ENCODE measurements around the gene PBX3. TPM values are rescaled to one million over a fixed set of nuclear protein-coding genes. Genes with fewer than 3 reads are reported as not detected.

PBX3 gene
- total RNA-seq, 1 experiment from 2014 or later, result 39.0 TPM

GRCh38 chr9:125999504-125999881 is 252.3 kb downstream of the PBX3 start:
- ChIA-PET CTCF (no interaction called here), POLR2A (no interaction called here)
- intact Hi-C loops (cut with micrococcal nuclease; ENCODE audit: unreplicated experiment) (no loop called here), in situ Hi-C loops (cut with HindIII; ENCODE audit: low pct_unique_long_range_greater_than_20kb, low sequenced_read_pairs) (no loop called here)
- Histone ChIP-seq H3K9me3 (ENCODE audit: control insufficient read depth, insufficient read depth, low read depth, low read length) (no peaks in the 10 kb centered on the region), H3K4me1 (ENCODE audit: control insufficient read depth, insufficient read depth, low read length) (no peaks in the 10 kb centered on the region), H3K4me3 (ENCODE audit: low read depth in 2 of 2, low read length in 2 of 2) (no peak overlapping the region), H3K27me3 (ENCODE audit: control insufficient read depth, insufficient read depth, low read length) (no peaks in the 10 kb centered on the region), H3K36me3 (ENCODE audit: control insufficient read depth, insufficient read depth, low read length) (no peaks in the 10 kb centered on the region), H3K27ac (ENCODE audit: low read length) (no peak overlapping the region)
- no TSS peak for BruUV-seq (replicated peaks)
- ATAC-seq, result no peak
- TF ChIP-seq, protein P1, sequence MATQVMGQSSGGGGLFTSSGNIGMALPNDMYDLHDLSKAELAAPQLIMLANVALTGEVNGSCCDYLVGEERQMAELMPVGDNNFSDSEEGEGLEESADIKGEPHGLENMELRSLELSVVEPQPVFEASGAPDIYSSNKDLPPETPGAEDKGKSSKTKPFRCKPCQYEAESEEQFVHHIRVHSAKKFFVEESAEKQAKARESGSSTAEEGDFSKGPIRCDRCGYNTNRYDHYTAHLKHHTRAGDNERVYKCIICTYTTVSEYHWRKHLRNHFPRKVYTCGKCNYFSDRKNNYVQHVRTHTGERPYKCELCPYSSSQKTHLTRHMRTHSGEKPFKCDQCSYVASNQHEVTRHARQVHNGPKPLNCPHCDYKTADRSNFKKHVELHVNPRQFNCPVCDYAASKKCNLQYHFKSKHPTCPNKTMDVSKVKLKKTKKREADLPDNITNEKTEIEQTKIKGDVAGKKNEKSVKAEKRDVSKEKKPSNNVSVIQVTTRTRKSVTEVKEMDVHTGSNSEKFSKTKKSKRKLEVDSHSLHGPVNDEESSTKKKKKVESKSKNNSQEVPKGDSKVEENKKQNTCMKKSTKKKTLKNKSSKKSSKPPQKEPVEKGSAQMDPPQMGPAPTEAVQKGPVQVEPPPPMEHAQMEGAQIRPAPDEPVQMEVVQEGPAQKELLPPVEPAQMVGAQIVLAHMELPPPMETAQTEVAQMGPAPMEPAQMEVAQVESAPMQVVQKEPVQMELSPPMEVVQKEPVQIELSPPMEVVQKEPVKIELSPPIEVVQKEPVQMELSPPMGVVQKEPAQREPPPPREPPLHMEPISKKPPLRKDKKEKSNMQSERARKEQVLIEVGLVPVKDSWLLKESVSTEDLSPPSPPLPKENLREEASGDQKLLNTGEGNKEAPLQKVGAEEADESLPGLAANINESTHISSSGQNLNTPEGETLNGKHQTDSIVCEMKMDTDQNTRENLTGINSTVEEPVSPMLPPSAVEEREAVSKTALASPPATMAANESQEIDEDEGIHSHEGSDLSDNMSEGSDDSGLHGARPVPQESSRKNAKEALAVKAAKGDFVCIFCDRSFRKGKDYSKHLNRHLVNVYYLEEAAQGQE (IDR thresholded peaks at IDR 0.05; ENCODE audit: insufficient read depth in 1 of 2, low read depth in 2 of 2, low read length in 1 of 2), result no peak
- no peak for TF ChIP-seq POLR2AphosphoS5 (IDR thresholded peaks at IDR 0.05; ENCODE audit: low read depth, low read length)
- TF ChIP-seq CTCF (IDR thresholded peaks at IDR 0.05), result no peak
- no peak for TF ChIP-seq TCF7L2 (IDR thresholded peaks at IDR 0.05; ENCODE audit: low read depth, low read length)
- TF ChIP-seq SIN3A (IDR thresholded peaks at IDR 0.05; ENCODE audit: borderline replicate concordance, insufficient read depth, low read depth, low read length), result no peak
- DNase-seq (ENCODE audit: low read depth, low spot score), result no peak

DNA sequence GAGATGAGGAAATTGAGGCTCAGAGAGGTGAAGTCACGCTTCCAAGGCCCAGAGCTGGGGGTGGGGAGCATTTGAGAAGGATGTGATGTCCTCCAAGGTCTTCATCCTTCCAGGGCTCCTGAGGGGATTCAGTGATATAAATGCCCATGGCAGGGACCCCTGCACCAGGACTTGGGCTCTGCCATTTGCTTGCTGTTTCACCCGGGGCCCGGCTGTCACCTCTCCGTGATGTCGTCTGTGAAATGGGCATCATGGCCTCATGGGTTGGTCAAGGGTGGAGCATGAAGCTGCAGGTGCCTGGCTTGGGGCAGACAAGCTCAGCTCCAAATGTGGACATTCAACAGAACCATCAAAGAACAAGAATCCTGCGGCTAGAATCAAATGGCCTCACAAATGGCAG is 253.1 kb downstream of the PBX3 start:
- in situ Hi-C loops (cut with HindIII; ENCODE audit: low pct_unique_long_range_greater_than_20kb, low sequenced_read_pairs), result no loop called here
- POLR2A ChIA-PET, result no interaction called here
- no peak for DNase-seq (ENCODE audit: low read depth, low spot score)

DNA sequence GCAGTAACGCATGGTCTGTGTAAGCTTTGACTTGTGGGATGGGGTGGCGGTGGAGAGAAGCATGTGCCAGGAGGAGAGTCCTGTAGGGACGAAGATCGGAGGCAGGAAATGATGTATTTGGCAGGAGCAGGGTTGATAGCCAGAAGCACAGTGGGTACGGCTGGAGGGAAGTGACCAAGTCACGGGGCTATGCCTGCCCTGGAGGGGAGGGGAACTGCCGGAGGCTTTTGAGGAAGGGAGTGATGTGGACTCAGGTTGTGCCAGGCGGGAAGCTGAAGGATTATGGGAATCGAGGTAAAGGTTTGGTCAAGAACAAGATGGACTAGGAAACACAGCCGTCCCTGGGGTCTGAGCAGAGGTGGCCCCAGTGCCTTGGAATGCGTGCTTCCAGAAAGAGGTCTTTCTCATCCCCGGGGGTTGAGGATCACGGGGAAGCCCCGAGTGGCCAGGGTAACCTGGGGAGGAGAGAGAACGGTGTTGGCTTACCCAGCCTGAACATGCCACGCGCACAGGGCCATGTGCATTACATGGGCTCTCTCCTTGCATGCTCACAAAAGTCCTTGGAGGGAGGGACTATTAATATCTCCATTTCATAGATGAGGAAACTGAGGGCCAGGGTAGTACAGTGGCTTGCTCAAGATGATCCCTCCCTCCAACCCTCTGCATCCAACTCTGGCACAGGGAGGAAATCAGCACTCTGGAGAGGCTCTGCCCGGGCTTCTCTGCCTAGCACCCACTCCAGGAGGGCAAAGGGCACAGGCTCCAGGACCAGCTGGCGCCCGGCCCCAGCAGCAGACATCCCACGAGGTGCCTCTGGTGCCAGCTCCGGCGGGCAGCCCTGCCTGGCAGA is 253.8 kb downstream of the PBX3 start:
- CTCF ChIA-PET, result no interaction called here
- intact Hi-C loops (cut with micrococcal nuclease; ENCODE audit: unreplicated experiment) (no loop called here), in situ Hi-C loops (cut with HindIII; ENCODE audit: low pct_unique_long_range_greater_than_20kb, low sequenced_read_pairs) (no loop called here)
- TF ChIP-seq, protein P1 (IDR thresholded peaks at IDR 0.05; ENCODE audit: insufficient read depth in 1 of 2, low read depth in 2 of 2, low read length in 1 of 2), result no peak
- TF ChIP-seq CTCF (IDR thresholded peaks at IDR 0.05) (no peak), POLR2AphosphoS5 (IDR thresholded peaks at IDR 0.05; ENCODE audit: low read depth, low read length) (no peak), TCF7L2 (IDR thresholded peaks at IDR 0.05; ENCODE audit: low read depth, low read length) (no peak), SIN3A (IDR thresholded peaks at IDR 0.05; ENCODE audit: borderline replicate concordance, insufficient read depth, low read depth, low read length) (no peak)
- Histone ChIP-seq H3K4me3 (ENCODE audit: low read depth in 2 of 2, low read length in 2 of 2) (no peak overlapping the region), H3K27ac (ENCODE audit: low read length) (no peak overlapping the region), H3K27me3 (ENCODE audit: control insufficient read depth, insufficient read depth, low read length) (no peaks in the 10 kb centered on the region), H3K36me3 (ENCODE audit: control insufficient read depth, insufficient read depth, low read length) (no peaks in the 10 kb centered on the region), H3K9me3 (ENCODE audit: control insufficient read depth, insufficient read depth, low read depth, low read length) (no peaks in the 10 kb centered on the region), H3K4me1 (ENCODE audit: control insufficient read depth, insufficient read depth, low read length) (no peaks in the 10 kb centered on the region)
- POLR2A ChIA-PET, result no interaction called here
- DNase-seq (ENCODE audit: low read depth, low spot score), result no peak
- no TSS peak for BruUV-seq (replicated peaks)
- no peak; the same call in 1 of the 2 replicates for ATAC-seq

More for the DNA sequence above, 253.1 kb downstream of the PBX3 start:
- Histone ChIP-seq H3K36me3 (ENCODE audit: control insufficient read depth, insufficient read depth, low read length) (no peaks in the 10 kb centered on the region), H3K27me3 (ENCODE audit: control insufficient read depth, insufficient read depth, low read length) (no peaks in the 10 kb centered on the region), H3K27ac (ENCODE audit: low read length) (no peak overlapping the region), H3K4me1 (ENCODE audit: control insufficient read depth, insufficient read depth, low read length) (no peaks in the 10 kb centered on the region), H3K4me3 (ENCODE audit: low read depth in 2 of 2, low read length in 2 of 2) (no peak overlapping the region), H3K9me3 (ENCODE audit: control insufficient read depth, insufficient read depth, low read depth, low read length) (no peaks in the 10 kb centered on the region)
- no peak for ATAC-seq
- TF ChIP-seq SIN3A (IDR thresholded peaks at IDR 0.05; ENCODE audit: borderline replicate concordance, insufficient read depth, low read depth, low read length) (no peak), POLR2AphosphoS5 (IDR thresholded peaks at IDR 0.05; ENCODE audit: low read depth, low read length) (no peak)
- intact Hi-C loops (cut with micrococcal nuclease; ENCODE audit: unreplicated experiment), result no loop called here
- no TSS peak for BruUV-seq (replicated peaks)
- CTCF ChIA-PET, result no interaction called here
